ENCODE data around the gene ZCCHC24.

- TF ChIP-seq CTCF (IDR thresholded peaks at IDR 0.05): no peak
- TF ChIP-seq POLR2A (IDR thresholded peaks at IDR 0.05): no peak
These were observed 26.4 kb downstream of the ZCCHC24 start for GRCh38 chr10:79418886-79419595.

Data from testis (tissue), 2 donors.